Activated naive CD4-positive, alpha-beta T cell treated with anti-CD3 and anti-CD28 coated beads for 36 hours (primary cell): ENCODE data around the gene DNAJC4. TPM values are rescaled to one million over a fixed set of nuclear protein-coding genes. Genes with fewer than 3 reads are reported as not detected.

Experiments
- CTCF ChIA-PET: fragments of 350-600 bp; sonication (Branson Sonifier 250); formaldehyde crosslinking; loops from one replicate; lab custom pipeline; 2021; ENCODE audit warnings: antibody characterized with exemption; lab: Charles Lee
- DNase-seq: peaks from one replicate; pipeline ENCODE4 v3.0.0-alpha.2; 2020
- H3K27ac Mint-ChIP-seq: one replicate; pipeline ENCODE4 v1.8.0; 2021; ENCODE audit warnings: mild to moderate bottlenecking, mixed read lengths
- H3K27me3 Mint-ChIP-seq: one replicate; pipeline ENCODE4 v1.8.0; 2021; ENCODE audit warnings: low read depth, mixed read lengths
- H3K36me3 Mint-ChIP-seq: one replicate; pipeline ENCODE4 v1.8.0; 2021; ENCODE audit warnings: low read depth, mixed read lengths
- H3K4me1 Mint-ChIP-seq: one replicate; pipeline ENCODE4 v1.8.0; 2021; ENCODE audit warnings: low read depth, mixed read lengths
- H3K4me3 Mint-ChIP-seq: one replicate; pipeline ENCODE4 v1.8.0; 2021; ENCODE audit warnings: mild to moderate bottlenecking, moderate library complexity, mixed read lengths
- H3K9me3 Mint-ChIP-seq: one replicate; pipeline ENCODE4 v1.8.0; 2021; ENCODE audit warnings: mixed read lengths
- intact Hi-C: fragments of 100-400 bp; cut with micrococcal nuclease; formaldehyde crosslinking; loops from one replicate; pipeline ENCODE4 v1.15.1; 2023
- total RNA-seq, 2 experiments: library from RNA; stranded (reverse); gene quantifications; one replicate each; pipeline ENCODE4 v1.2.3, GENCODE V29; 2021

DNAJC4 gene
- total RNA-seq, 2 experiments from 2014 or later: 16.9 to 19.3 TPM

DNA sequence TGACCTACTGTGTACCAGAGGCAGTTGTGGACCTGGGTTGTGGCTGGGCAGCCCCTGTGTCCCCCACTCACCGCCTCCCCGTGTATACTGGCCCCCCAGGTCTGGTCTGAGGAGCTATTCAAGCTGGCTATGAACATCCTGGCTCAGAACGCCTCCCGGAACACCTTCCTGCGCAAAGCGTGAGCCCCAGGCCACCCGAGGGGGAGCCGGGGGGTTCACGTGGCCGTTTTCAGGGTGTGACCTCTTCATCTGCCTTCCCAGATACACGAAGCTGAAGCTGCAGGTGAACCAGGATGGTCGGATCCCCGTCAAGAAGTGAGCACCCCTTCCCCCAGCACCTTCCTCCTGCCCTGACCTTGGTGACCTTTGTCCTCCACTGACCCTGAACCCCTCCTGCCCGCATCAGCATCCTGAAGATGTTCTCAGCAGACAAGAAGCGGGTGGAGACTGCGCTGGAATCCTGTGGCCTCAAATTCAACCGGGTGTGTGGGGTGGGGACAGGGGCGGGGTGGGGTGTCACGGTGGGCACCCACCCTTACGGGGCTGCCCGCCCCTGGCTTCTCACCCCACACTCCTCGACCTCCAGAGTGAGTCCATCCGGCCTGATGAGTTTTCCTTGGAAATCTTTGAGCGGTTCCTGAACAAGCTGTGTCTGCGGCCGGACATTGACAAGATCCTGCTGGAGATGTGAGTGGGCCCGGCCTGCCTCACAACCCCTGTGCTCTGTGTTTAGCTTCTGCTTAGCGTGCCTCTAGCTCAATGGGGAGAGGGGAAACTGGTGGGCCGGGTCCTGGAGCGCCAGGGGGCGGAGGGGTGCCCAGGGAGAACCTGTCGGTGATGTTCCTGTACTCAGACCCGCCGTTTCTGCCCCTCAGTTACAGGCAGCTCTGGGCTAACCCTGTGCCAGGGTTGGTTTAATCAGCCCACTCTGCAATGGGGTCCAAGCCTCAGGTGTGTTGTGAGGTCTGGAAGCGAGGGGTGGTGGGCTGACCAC, 25.1 kb downstream of the DNAJC4 start:
- H3K4me1 Mint-ChIP-seq: peaks cover 16% of the 10 kb centered on the region
- H3K27me3 Mint-ChIP-seq: no peaks in the 10 kb centered on the region
- no peaks in the 10 kb centered on the region for H3K9me3 Mint-ChIP-seq
- H3K27ac Mint-ChIP-seq: no peak overlapping the region
- peaks cover 2% of the 10 kb centered on the region for H3K36me3 Mint-ChIP-seq
- no peak overlapping the region for H3K4me3 Mint-ChIP-seq
- DNase-seq: no peak
- CTCF ChIA-PET: interaction anchor here (1.3 kb wide), 1 partner anchor 43 kb away, joined by 4 read pairs; no protein-coding TSS in a partner anchor
- intact Hi-C loops: no loop called here

- intact Hi-C loops: no loop called here
- Mint-ChIP-seq H3K27ac (no peak overlapping the region), H3K4me3 (no peak overlapping the region), H3K27me3 (no peaks in the 10 kb centered on the region), H3K4me1 (peaks cover 14% of the 10 kb centered on the region), H3K36me3 (peaks cover 2% of the 10 kb centered on the region), H3K9me3 (no peaks in the 10 kb centered on the region)
- DNase-seq: no peak
- CTCF ChIA-PET: interaction anchor here (1.3 kb wide), 1 partner anchor 42 kb away, joined by 4 read pairs; no protein-coding TSS in a partner anchor
Measured at GRCh38 chr11:64256300-64256699, 26.0 kb downstream of the DNAJC4 start.

GRCh38 chr11:64258356-64258755, 28.0 kb downstream of the DNAJC4 start:
- no peak for DNase-seq
- Mint-ChIP-seq H3K27me3 (no peaks in the 10 kb centered on the region), H3K4me3 (no peak overlapping the region), H3K9me3 (no peaks in the 10 kb centered on the region), H3K4me1 (peaks cover 7% of the 10 kb centered on the region), H3K27ac (no peak overlapping the region), H3K36me3 (peaks cover 2% of the 10 kb centered on the region)
- CTCF ChIA-PET: no interaction called here
- intact Hi-C loops: no loop called here

GRCh38 chr11:64258946-64259532, 28.7 kb downstream of the DNAJC4 start:
- no peak for DNase-seq
- Mint-ChIP-seq H3K27ac (no peak overlapping the region), H3K27me3 (no peaks in the 10 kb centered on the region), H3K9me3 (no peaks in the 10 kb centered on the region), H3K36me3 (peaks cover 2% of the 10 kb centered on the region), H3K4me1 (peaks cover 7% of the 10 kb centered on the region), H3K4me3 (no peak overlapping the region)
- intact Hi-C loops: no loop called here
- CTCF ChIA-PET: no interaction called here

DNA sequence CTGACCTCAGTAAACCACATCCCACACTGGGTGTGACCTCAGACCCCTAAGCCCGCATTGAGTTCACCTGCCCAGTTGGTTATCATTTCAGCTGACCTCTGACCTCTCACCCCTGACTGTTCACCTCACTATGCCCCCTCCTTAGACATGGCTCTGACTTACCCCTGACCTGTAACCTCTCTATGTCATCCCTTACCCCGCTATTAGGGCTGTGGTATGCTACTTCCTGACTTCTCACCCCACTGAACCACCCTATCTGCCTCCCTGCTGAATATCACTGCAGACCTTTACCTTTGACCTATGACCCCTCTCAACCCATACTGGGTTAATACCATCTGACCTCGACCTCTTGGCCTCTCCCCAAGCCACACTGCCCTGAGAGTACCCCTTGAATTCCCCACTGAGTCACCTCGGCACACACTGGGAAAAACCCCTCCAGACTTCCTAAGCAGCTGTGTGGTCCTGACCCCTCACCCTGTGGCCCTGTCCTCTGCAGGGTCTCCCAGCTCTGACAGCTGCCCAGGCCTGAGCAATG, 29.3 kb downstream of the DNAJC4 start:
- peaks cover 2% of the 10 kb centered on the region for H3K36me3 Mint-ChIP-seq
- no peak for DNase-seq
- intact Hi-C loops: no loop called here
- H3K9me3 Mint-ChIP-seq: no peaks in the 10 kb centered on the region
- no peak overlapping the region for H3K27ac Mint-ChIP-seq
- no peaks in the 10 kb centered on the region for H3K27me3 Mint-ChIP-seq
- CTCF ChIA-PET: no interaction called here
- peaks cover 7% of the 10 kb centered on the region for H3K4me1 Mint-ChIP-seq
- no peak overlapping the region for H3K4me3 Mint-ChIP-seq

GRCh38 chr11:64260147-64260708, 29.9 kb downstream of the DNAJC4 start:
- DNase-seq: no peak
- Mint-ChIP-seq H3K9me3 (no peaks in the 10 kb centered on the region), H3K27ac (no peak overlapping the region), H3K4me3 (no peak overlapping the region), H3K27me3 (no peaks in the 10 kb centered on the region), H3K36me3 (peaks cover 2% of the 10 kb centered on the region), H3K4me1 (peaks cover 7% of the 10 kb centered on the region)
- CTCF ChIA-PET: no interaction called here
- intact Hi-C loops: no loop called here

- intact Hi-C loops: no loop called here
- H3K4me3 Mint-ChIP-seq: no peak overlapping the region
- H3K4me1 Mint-ChIP-seq: peaks cover 7% of the 10 kb centered on the region
- CTCF ChIA-PET: interaction anchor here (0.7 kb wide), 1 partner anchor 13 kb away, joined by 3 read pairs; no protein-coding TSS in a partner anchor
- DNase-seq: no peak
- H3K36me3 Mint-ChIP-seq: peaks cover 2% of the 10 kb centered on the region
- H3K27ac Mint-ChIP-seq: no peak overlapping the region
- no peaks in the 10 kb centered on the region for H3K9me3 Mint-ChIP-seq
- H3K27me3 Mint-ChIP-seq: no peaks in the 10 kb centered on the region
Measured at GRCh38 chr11:64261556-64262080, 31.3 kb downstream of the DNAJC4 start.

- DNase-seq: no peak
- intact Hi-C loops: no loop called here
- no peak overlapping the region for H3K27ac Mint-ChIP-seq
- no peaks in the 10 kb centered on the region for H3K9me3 Mint-ChIP-seq
- CTCF ChIA-PET: interaction anchor here (0.6 to 1.6 kb wide), 2 partner anchors 10 to 47 kb away, joined by 3 to 4 read pairs; no protein-coding TSS in a partner anchor
- peaks cover 7% of the 10 kb centered on the region for H3K4me1 Mint-ChIP-seq
- H3K36me3 Mint-ChIP-seq: peaks cover 2% of the 10 kb centered on the region
- H3K4me3 Mint-ChIP-seq: no peak overlapping the region
- no peaks in the 10 kb centered on the region for H3K27me3 Mint-ChIP-seq
Measured at GRCh38 chr11:64262271-64263002, 32.1 kb downstream of the DNAJC4 start.

- Mint-ChIP-seq H3K27ac (no peak overlapping the region), H3K4me3 (no peak overlapping the region), H3K4me1 (peaks cover 10% of the 10 kb centered on the region), H3K36me3 (peaks cover 2% of the 10 kb centered on the region), H3K9me3 (no peaks in the 10 kb centered on the region), H3K27me3 (no peaks in the 10 kb centered on the region)
- CTCF ChIA-PET: interaction anchor here (0.6 to 1.6 kb wide), 2 partner anchors 11 to 46 kb away, joined by 3 to 4 read pairs; no protein-coding TSS in a partner anchor
- intact Hi-C loops: no loop called here
- DNase-seq: no peak
Measured at GRCh38 chr11:64263021-64263946, 32.9 kb downstream of the DNAJC4 start.

GRCh38 chr11:64263947-64264317, 33.6 kb downstream of the DNAJC4 start:
- H3K27me3 Mint-ChIP-seq: no peaks in the 10 kb centered on the region
- H3K36me3 Mint-ChIP-seq: peaks cover 2% of the 10 kb centered on the region
- DNase-seq: no peak
- no peaks in the 10 kb centered on the region for H3K9me3 Mint-ChIP-seq
- no peak overlapping the region for H3K4me3 Mint-ChIP-seq
- H3K4me1 Mint-ChIP-seq: peaks cover 13% of the 10 kb centered on the region
- CTCF ChIA-PET: interaction anchor here (1.6 kb wide), 1 partner anchor 11 kb away, joined by 4 read pairs; no protein-coding TSS in a partner anchor
- intact Hi-C loops: no loop called here
- no peak overlapping the region for H3K27ac Mint-ChIP-seq
